T-helper 17 cell (primary cell): ENCODE results near the gene NCOR1. TPM values are rescaled to one million over a fixed set of nuclear protein-coding genes. Genes with fewer than 3 reads are reported as not detected.
A peak's percentile ranks its signal among the peaks of the same experiment; 100 is the strongest.
"Not testable (repeated sequence)": the region's sequence is repeated elsewhere in the genome, so short reads cannot be mapped to it uniquely, and the experiment has no call there.

Experiments used
- ATAC-seq: fragments of 150-1000 bp; cut with Tn5 transposase; 2 replicates; pipeline ENCODE4 v1.10.0; 2021; ENCODE audit warnings: mild to moderate bottlenecking, moderate library complexity
- DNase-seq, 3 donors: peaks; one replicate each; pipeline versions ENCODE4 v3.0.0 to v3.0.0-alpha.2; 2020 to 2021
- H3K9me3 ChIP-seq: one replicate; pipeline ENCODE4 v1.7.0; 2013; ENCODE audit warnings: low read length, mild to moderate bottlenecking; ENCODE audit not compliant: control insufficient read depth, poor library complexity, severe bottlenecking
- H3K27ac Mint-ChIP-seq: one replicate; pipeline ENCODE4 v1.8.0; 2022; ENCODE audit warnings: mild to moderate bottlenecking, moderate library complexity, mixed read lengths
- H3K27me3 Mint-ChIP-seq: one replicate; pipeline ENCODE4 v1.8.0; 2022; ENCODE audit warnings: mixed read lengths
- H3K36me3 Mint-ChIP-seq: one replicate; pipeline ENCODE4 v1.8.0; 2022; ENCODE audit warnings: low read depth, mixed read lengths
- H3K4me1 Mint-ChIP-seq: one replicate; pipeline ENCODE4 v1.8.0; 2022; ENCODE audit warnings: mild to moderate bottlenecking, mixed read lengths
- H3K4me3 Mint-ChIP-seq: one replicate; pipeline ENCODE4 v1.8.0; 2022; ENCODE audit warnings: mild to moderate bottlenecking, moderate library complexity, mixed read lengths
- total RNA-seq, 4 donors: library from RNA in 2 of 4; stranded (reverse) in 2 of 4; gene quantifications; one replicate each; pipeline ENCODE4 v1.2.3 and lab custom pipeline; 2022 to 2026

Gene NCOR1
- total RNA-seq, 2 donors from 2014 or later = 155 to 161 TPM

- no peaks in the 10 kb centered on the region for H3K27me3 Mint-ChIP-seq
- peaks cover 5% of the 10 kb centered on the region for H3K36me3 Mint-ChIP-seq
- peaks cover 21% of the 10 kb centered on the region for H3K4me1 Mint-ChIP-seq
- no peak for ATAC-seq
- H3K27ac Mint-ChIP-seq = peak overlapping the region; percentile 89
- no peak for DNase-seq
- no peaks in the 10 kb centered on the region for H3K9me3 ChIP-seq
- H3K4me3 Mint-ChIP-seq = no peak overlapping the region
Measured at GRCh38 chr17:16085066-16085699, 130.2 kb downstream of the NCOR1 start.

GRCh38 chr17:16083223-16083622, 132.1 kb downstream of the NCOR1 start:
- no peak for ATAC-seq
- no peak overlapping the region for H3K4me3 Mint-ChIP-seq
- peaks cover 20% of the 10 kb centered on the region for H3K4me1 Mint-ChIP-seq
- DNase-seq = no peak
- peaks cover 9% of the 10 kb centered on the region for H3K36me3 Mint-ChIP-seq
- H3K9me3 ChIP-seq = no peaks in the 10 kb centered on the region
- H3K27me3 Mint-ChIP-seq = no peaks in the 10 kb centered on the region
- peak overlapping the region; percentile 54 for H3K27ac Mint-ChIP-seq

DNA sequence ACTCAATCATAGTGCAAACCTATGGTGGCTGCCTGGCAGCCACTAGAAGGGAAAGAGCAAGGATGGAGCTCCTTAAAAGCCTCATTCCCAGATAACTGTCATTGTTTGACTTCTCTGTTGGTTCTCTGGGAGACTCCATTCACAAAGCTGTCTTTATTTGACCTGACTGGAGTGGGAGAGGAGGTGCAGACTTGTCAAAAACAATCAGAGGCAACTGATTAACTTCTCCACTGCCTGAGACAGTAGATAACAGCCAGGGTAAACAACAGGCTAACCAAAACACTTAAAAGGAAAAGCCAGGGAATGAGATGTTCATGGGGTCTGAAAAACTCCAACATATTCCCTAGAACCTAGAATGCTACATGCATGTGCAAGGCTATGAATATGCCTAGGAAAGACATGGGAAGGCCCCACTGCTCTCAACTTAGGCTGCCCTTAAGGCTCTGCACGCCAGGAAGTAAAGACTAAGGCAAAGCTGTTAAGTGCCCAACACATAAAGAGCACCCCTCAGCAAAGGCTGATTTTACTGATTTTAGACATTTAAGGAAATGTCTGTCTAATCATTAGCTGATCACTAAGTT, 133.7 kb downstream of the NCOR1 start:
- H3K4me3 Mint-ChIP-seq = no peak overlapping the region
- H3K36me3 Mint-ChIP-seq = peaks cover 7% of the 10 kb centered on the region
- ATAC-seq (no peak), DNase-seq (no peak)
- no peaks in the 10 kb centered on the region for H3K9me3 ChIP-seq
- H3K27me3 Mint-ChIP-seq = no peaks in the 10 kb centered on the region
- H3K27ac Mint-ChIP-seq = peak overlapping the region; percentile 16
- H3K4me1 Mint-ChIP-seq = peaks cover 13% of the 10 kb centered on the region

DNA sequence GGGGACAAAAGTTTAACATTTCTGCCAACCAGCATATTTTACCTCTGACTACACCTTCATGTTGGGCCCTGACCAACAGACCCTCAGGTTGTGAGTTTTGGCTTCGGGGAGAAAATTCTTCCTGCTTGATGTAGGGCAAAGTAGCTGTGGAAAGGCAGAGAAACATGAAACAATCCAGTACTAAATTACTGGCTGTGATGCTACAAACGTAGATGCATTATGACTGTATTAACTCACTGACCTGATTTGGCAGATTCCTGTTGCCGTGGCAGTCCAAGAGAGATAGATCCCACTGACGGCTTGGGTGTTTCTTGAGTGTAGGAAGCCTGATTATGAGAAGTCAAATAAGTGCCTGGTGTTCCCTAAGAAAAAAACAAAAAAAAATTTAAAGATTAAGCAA, 135.0 kb downstream of the NCOR1 start:
- H3K36me3 Mint-ChIP-seq = peaks cover 6% of the 10 kb centered on the region
- H3K4me3 Mint-ChIP-seq = no peak overlapping the region
- H3K27me3 Mint-ChIP-seq = no peaks in the 10 kb centered on the region
- H3K4me1 Mint-ChIP-seq = peaks cover 5% of the 10 kb centered on the region
- no peak for ATAC-seq
- no peaks in the 10 kb centered on the region for H3K9me3 ChIP-seq
- no peak overlapping the region for H3K27ac Mint-ChIP-seq
- DNase-seq = no peak

DNA sequence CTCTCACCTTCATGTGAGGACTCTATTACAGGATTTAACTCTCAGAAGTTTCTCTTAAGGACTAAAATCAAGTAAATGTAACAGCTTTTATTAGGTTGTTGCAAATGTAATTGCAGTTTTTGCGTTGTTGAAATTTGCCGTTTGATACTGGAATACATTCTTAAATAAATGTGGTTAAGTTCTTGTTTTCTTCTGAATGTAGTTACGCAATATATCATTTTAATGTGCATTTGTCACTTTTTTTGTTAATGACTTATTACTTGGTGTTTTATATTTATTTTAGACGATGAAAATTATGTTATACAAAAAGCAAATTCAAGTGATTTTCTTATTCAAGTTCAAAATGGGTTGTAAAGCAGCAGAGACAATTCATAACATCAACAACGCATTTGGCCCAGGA, 139.4 kb downstream of the NCOR1 start:
- peaks cover 7% of the 10 kb centered on the region for H3K4me1 Mint-ChIP-seq
- no peaks in the 10 kb centered on the region for H3K9me3 ChIP-seq
- peaks cover 11% of the 10 kb centered on the region for H3K36me3 Mint-ChIP-seq
- peak overlapping the region; percentile 9 for H3K27ac Mint-ChIP-seq
- H3K4me3 Mint-ChIP-seq = no peak overlapping the region
- no peak for DNase-seq
- no peak for ATAC-seq
- H3K27me3 Mint-ChIP-seq = no peaks in the 10 kb centered on the region

- H3K4me1 Mint-ChIP-seq = peaks cover 7% of the 10 kb centered on the region
- peak overlapping the region; percentile 49 for H3K27ac Mint-ChIP-seq
- H3K9me3 ChIP-seq = no peaks in the 10 kb centered on the region
- H3K27me3 Mint-ChIP-seq = no peaks in the 10 kb centered on the region
- no peak for ATAC-seq
- peaks cover 10% of the 10 kb centered on the region for H3K36me3 Mint-ChIP-seq
- H3K4me3 Mint-ChIP-seq = no peak overlapping the region
- DNase-seq = no peak
Measured at GRCh38 chr17:16074423-16074822, 140.9 kb downstream of the NCOR1 start.

GRCh38 chr17:16073845-16074244, 141.5 kb downstream of the NCOR1 start:
- DNase-seq (no peak), ATAC-seq (no peak)
- no peak overlapping the region for H3K4me3 Mint-ChIP-seq
- peaks cover 12% of the 10 kb centered on the region for H3K36me3 Mint-ChIP-seq
- peaks cover 7% of the 10 kb centered on the region for H3K4me1 Mint-ChIP-seq
- H3K27me3 Mint-ChIP-seq = no peaks in the 10 kb centered on the region
- peak overlapping the region; percentile 49 for H3K27ac Mint-ChIP-seq
- no peaks in the 10 kb centered on the region for H3K9me3 ChIP-seq

- Mint-ChIP-seq H3K27me3 (no peaks in the 10 kb centered on the region), H3K27ac (no peak overlapping the region), H3K36me3 (peaks cover 15% of the 10 kb centered on the region), H3K4me1 (peaks cover 9% of the 10 kb centered on the region), H3K4me3 (no peak overlapping the region)
- DNase-seq (no peak), ATAC-seq (no peak)
- no peaks in the 10 kb centered on the region for H3K9me3 ChIP-seq
Measured at GRCh38 chr17:16072031-16072430, 143.3 kb downstream of the NCOR1 start.

DNA sequence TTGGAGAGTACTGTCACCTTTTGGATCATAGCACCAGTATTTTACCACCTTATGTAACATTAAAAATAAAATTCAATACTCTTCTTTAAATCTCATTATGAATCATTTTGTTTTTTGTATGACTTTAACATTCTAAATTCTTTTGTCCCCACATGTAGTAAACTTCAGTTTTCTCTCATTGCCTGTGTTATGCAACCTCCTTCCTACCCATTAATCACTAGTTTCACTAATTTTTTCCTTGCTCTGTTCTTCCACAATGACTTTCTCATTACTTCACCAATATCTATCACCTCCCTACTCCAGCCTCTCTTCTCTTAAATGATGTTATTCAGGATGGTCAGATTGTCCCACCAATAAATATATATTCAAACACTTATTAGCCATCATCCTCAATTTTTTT, 147.0 kb downstream of the NCOR1 start:
- ATAC-seq (no peak), DNase-seq (no peak)
- Mint-ChIP-seq H3K4me1 (peaks cover 5% of the 10 kb centered on the region), H3K36me3 (peaks cover 15% of the 10 kb centered on the region), H3K4me3 (no peak overlapping the region), H3K27me3 (no peaks in the 10 kb centered on the region), H3K27ac (peak overlapping the region; percentile 8)
- H3K9me3 ChIP-seq = no peaks in the 10 kb centered on the region

DNA sequence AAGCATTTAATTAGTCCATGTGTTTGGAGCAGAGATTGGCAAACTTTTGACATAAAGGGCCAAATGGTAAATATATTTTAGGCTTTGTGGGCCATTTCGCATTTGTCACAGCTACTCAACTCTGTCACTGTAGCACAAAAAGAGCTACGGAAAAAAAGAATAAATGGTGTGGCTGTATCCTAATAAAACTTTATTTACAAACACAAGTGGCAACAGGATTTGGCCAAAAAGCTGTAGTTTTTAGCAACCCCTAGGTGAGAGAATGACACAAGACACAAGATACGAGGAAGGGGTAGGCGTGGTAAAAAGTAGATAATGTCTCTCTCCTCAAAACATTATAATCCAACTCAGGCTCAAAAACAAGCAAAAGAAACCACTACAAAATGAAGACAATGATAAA, 149.2 kb downstream of the NCOR1 start:
- H3K4me1 Mint-ChIP-seq = peaks cover 12% of the 10 kb centered on the region
- no peaks in the 10 kb centered on the region for H3K27me3 Mint-ChIP-seq
- no peak for ATAC-seq
- DNase-seq = no peak
- no peak overlapping the region for H3K4me3 Mint-ChIP-seq
- peak overlapping the region; percentile 21 for H3K27ac Mint-ChIP-seq
- no peaks in the 10 kb centered on the region for H3K9me3 ChIP-seq
- peaks cover 21% of the 10 kb centered on the region for H3K36me3 Mint-ChIP-seq

GRCh38 chr17:16061631-16062030, 153.7 kb downstream of the NCOR1 start:
- peak overlapping the region; percentile 47 for H3K27ac Mint-ChIP-seq
- DNase-seq = no peak
- H3K36me3 Mint-ChIP-seq = peaks cover 13% of the 10 kb centered on the region
- no peaks in the 10 kb centered on the region for H3K27me3 Mint-ChIP-seq
- peaks cover 11% of the 10 kb centered on the region for H3K4me1 Mint-ChIP-seq
- H3K9me3 ChIP-seq = no peaks in the 10 kb centered on the region
- ATAC-seq = no peak
- H3K4me3 Mint-ChIP-seq = no peak overlapping the region

GRCh38 chr17:16055139-16055538, 160.2 kb downstream of the NCOR1 start:
- not testable (repeated sequence) for H3K4me3 Mint-ChIP-seq, DNase-seq, ATAC-seq, H3K27ac Mint-ChIP-seq, H3K27me3 Mint-ChIP-seq, H3K9me3 ChIP-seq
- Mint-ChIP-seq H3K4me1 (peaks cover 15% of the 10 kb centered on the region), H3K36me3 (peaks cover 14% of the 10 kb centered on the region)

DNA sequence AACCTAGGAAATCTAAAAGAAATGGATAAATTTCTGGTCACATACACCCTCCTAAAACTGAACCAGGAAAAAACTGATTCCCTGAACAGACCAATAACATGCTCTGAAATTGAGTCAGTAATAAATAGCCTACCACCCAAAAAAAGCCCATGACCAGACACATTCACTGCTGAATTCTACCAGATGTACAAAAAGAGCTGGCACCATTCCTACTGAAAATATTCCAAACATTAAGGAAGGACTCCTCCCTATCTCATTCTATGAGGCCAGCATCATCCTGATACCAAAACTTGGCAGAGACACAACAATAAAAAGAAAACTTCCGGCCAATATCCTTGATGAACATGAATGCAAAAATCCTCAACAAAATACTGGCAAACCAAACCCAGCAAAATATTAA, 162.8 kb downstream of the NCOR1 start:
- DNase-seq (no peak), ATAC-seq (no peak)
- no peaks in the 10 kb centered on the region for H3K9me3 ChIP-seq
- peaks cover 17% of the 10 kb centered on the region for H3K36me3 Mint-ChIP-seq
- H3K4me1 Mint-ChIP-seq = peaks cover 13% of the 10 kb centered on the region
- no peak overlapping the region for H3K27ac Mint-ChIP-seq
- no peaks in the 10 kb centered on the region for H3K27me3 Mint-ChIP-seq
- H3K4me3 Mint-ChIP-seq = no peak overlapping the region

DNA sequence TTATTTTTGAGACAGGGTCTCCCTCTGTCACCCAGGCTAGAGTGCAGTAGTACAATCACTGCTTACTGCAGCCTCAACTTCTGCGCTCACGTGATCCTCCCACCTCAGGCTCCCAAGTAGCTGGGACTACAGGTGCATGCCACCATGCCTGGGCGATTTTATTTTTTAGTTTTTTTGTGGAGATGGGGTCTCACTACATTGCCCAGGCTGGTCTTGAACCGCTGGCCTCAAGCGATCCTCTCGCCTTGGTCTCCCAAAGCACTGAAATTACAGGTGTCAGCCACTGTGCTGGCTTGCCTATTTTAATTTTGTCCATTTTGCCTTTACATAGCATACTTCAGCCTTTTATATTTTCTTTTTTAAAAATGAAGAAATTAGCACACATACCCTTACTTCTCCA, 164.5 kb downstream of the NCOR1 start:
- Mint-ChIP-seq H3K27ac (no peak overlapping the region), H3K4me3 (no peak overlapping the region), H3K36me3 (peaks cover 19% of the 10 kb centered on the region), H3K27me3 (no peaks in the 10 kb centered on the region), H3K4me1 (peaks cover 14% of the 10 kb centered on the region)
- ATAC-seq = no peak
- no peaks in the 10 kb centered on the region for H3K9me3 ChIP-seq
- DNase-seq = no peak
